HepG2 (cell line): Measurements from ENCODE around the gene CCDC158. TPM values are rescaled to one million over a fixed set of nuclear protein-coding genes. Genes with fewer than 3 reads are reported as not detected.

Experiments used
- ATAC-seq: fragments of 200-7000 bp; cut with Tn5 transposase; 3 replicates; pipeline ENCODE4 v1.9.1; 2020; ENCODE audit warnings: mild to moderate bottlenecking, moderate library complexity
- BruUV-seq: library from RNA; stranded (reverse); fragments of 400-500 nt; replicated peaks from 2 replicates; lab custom pipeline; 2021; lab: Mats Ljungman, UMichigan
- CTCF ChIA-PET: fragments of 300-600 bp; formaldehyde crosslinking; extraction: SDS; loops from one replicate; lab custom pipeline; 2021; ENCODE audit warnings: low total read pairs, inconsistent platforms, low intra/inter-chr PET ratio; lab: Yijun Ruan, JAX
- POLR2A ChIA-PET: fragments of 350-600 bp; sonication (Branson Sonifier 250); formaldehyde crosslinking; loops from one replicate; lab custom pipeline; 2020; ENCODE audit warnings: antibody characterized with exemption, inconsistent platforms; lab: Yijun Ruan, JAX
- DNase-seq: peaks from one replicate; pipeline ENCODE4 v3.0.0-alpha.2; 2015; ENCODE audit warnings: low spot score
- FAIRE-seq: peaks from 3 replicates; lab custom pipeline; 2011; peaks lifted over from hg19 to GRCh38; lab: Jason Lieb, UNC
- H2AFZ ChIP-seq: one replicate; pipeline ENCODE4 v1.6.1; 2011; ENCODE audit warnings: low read length, inconsistent platforms
- H3K27ac ChIP-seq: fragments of 300-600 bp; 3 replicates; pipeline ENCODE4 v1.8.0; 2011; ENCODE audit warnings: mixed run types, mild to moderate bottlenecking, mixed read lengths, low read length, inconsistent platforms; ENCODE audit not compliant: insufficient read depth; ENCODE audit errors: extremely low read length
- H3K27me3 ChIP-seq, 2 experiments: fragments of 200-600 bp in 1 of 2; 2 replicates in 1 of 2; 3 replicates in 1 of 2; pipeline versions ENCODE4 v1.6.0 to v1.8.0; 2011; ENCODE audit warnings: low read length in 2 of 2, mild to moderate bottlenecking in 2 of 2, moderate library complexity in 2 of 2, inconsistent platforms in 1 of 2; ENCODE audit not compliant: insufficient read depth in 2 of 2, control insufficient read depth in 1 of 2
- H3K36me3 ChIP-seq, 2 experiments: fragments of 200-600 bp in 1 of 2; replicated peaks in 1 of 2; 2 replicates in 1 of 2; 3 replicates in 1 of 2; pipeline versions ENCODE4 v1.5.1 to v1.8.0; 2011; ENCODE audit warnings: low read length in 2 of 2, inconsistent platforms in 1 of 2; ENCODE audit not compliant: insufficient read depth in 2 of 2, control insufficient read depth in 1 of 2
- H3K4me1 ChIP-seq: 2 replicates; pipeline ENCODE4 v1.5.1; 2012; ENCODE audit warnings: low read length, inconsistent platforms; ENCODE audit not compliant: insufficient read depth
- H3K4me2 ChIP-seq: 2 replicates; pipeline ENCODE4 v1.6.0; 2011; ENCODE audit warnings: low read depth, low read length, inconsistent platforms
- H3K4me3 ChIP-seq, 3 experiments: fragments of 200-600 bp in 1 of 3; sonication (generic), shearing (Covaris generic) in 1 of 3; replicated peaks in 1 of 3; 2 replicates each; pipeline ENCODE4 v1.5.1; 2011 to 2016; ENCODE audit warnings: low read length in 3 of 3, inconsistent platforms in 2 of 3, low read depth in 2 of 3, mild to moderate bottlenecking in 2 of 3, control low read depth in 1 of 3, mixed read lengths in 1 of 3; ENCODE audit not compliant: insufficient read depth in 1 of 3
- H3K79me2 ChIP-seq: one replicate; pipeline ENCODE4 v1.6.1; 2011; ENCODE audit warnings: low read length, inconsistent platforms; ENCODE audit not compliant: insufficient read depth
- H3K9ac ChIP-seq: 2 replicates; pipeline ENCODE4 v1.6.0; 2011; ENCODE audit warnings: mild to moderate bottlenecking, low read depth, low read length, inconsistent platforms; ENCODE audit not compliant: insufficient read depth
- H3K9me3 ChIP-seq: 2 replicates; pipeline ENCODE4 v1.5.1; 2012; ENCODE audit warnings: mild to moderate bottlenecking, low read length
- H4K20me1 ChIP-seq: 2 replicates; pipeline ENCODE4 v1.6.0; 2011; ENCODE audit warnings: inconsistent platforms, mild to moderate bottlenecking, low read length, moderate library complexity; ENCODE audit not compliant: insufficient read depth
- CREB3 ChIP-seq: sonication (generic); formaldehyde crosslinking; IDR thresholded peaks from 2 replicates; pipeline ENCODE4 v1.5.0; 2020; ENCODE audit warnings: missing genetic modification reagents
- CSRNP2 ChIP-seq: sonication (generic); formaldehyde crosslinking; conservative IDR thresholded peaks from 2 replicates; pipeline ENCODE4 v1.8.0; 2022; ENCODE audit warnings: low read depth, missing genetic modification reagents
- DDIT3 ChIP-seq: sonication (generic); formaldehyde crosslinking; IDR thresholded peaks from 2 replicates; pipeline ENCODE4 v1.4.0; 2020; ENCODE audit warnings: mild to moderate bottlenecking, missing genetic modification reagents
- FOXJ3 ChIP-seq: sonication (generic); formaldehyde crosslinking; IDR thresholded peaks from 2 replicates; pipeline ENCODE4 v1.4.0; 2020; ENCODE audit warnings: missing genetic modification reagents, mild to moderate bottlenecking, borderline replicate concordance
- HCFC1 ChIP-seq: fragments of 150-350 bp; IDR thresholded peaks from 2 replicates; pipeline ENCODE4 v1.6.1; 2014; ENCODE audit warnings: low read depth, low read length
- HINFP ChIP-seq: sonication (generic); formaldehyde crosslinking; IDR thresholded peaks from 2 replicates; pipeline ENCODE4 v1.4.0; 2020; ENCODE audit warnings: low read depth, mild to moderate bottlenecking, missing genetic modification reagents
- MXD4 ChIP-seq: IDR thresholded peaks from 2 replicates; pipeline ENCODE4 v1.6.1; 2016; ENCODE audit warnings: mild to moderate bottlenecking, missing biosample characterization, missing genetic modification reagents
- ZBTB14 ChIP-seq: sonication (generic); formaldehyde crosslinking; IDR thresholded peaks from 2 replicates; pipeline ENCODE4 v1.4.0; 2020; ENCODE audit warnings: missing genetic modification reagents
- ZBTB26 ChIP-seq: IDR thresholded peaks from 2 replicates; pipeline ENCODE4 v1.6.1; 2016; ENCODE audit warnings: missing compliant biosample characterization, missing genetic modification reagents, borderline replicate concordance
- ZFP37 ChIP-seq: sonication (generic); formaldehyde crosslinking; IDR thresholded peaks from 2 replicates; pipeline ENCODE4 v1.4.0; 2020; ENCODE audit warnings: missing genetic modification reagents, borderline replicate concordance
- ZNF766 ChIP-seq: sonication (generic); formaldehyde crosslinking; IDR thresholded peaks from 2 replicates; pipeline ENCODE4 v1.5.0; 2020; ENCODE audit warnings: missing genetic modification reagents, borderline replicate concordance
- ZNF782 ChIP-seq: sonication (generic); formaldehyde crosslinking; IDR thresholded peaks from 2 replicates; pipeline ENCODE4 v1.4.0; 2020; ENCODE audit warnings: missing genetic modification reagents, mild to moderate bottlenecking, borderline replicate concordance
- ZNF800 ChIP-seq: sonication (generic); formaldehyde crosslinking; IDR thresholded peaks from 2 replicates; pipeline ENCODE4 v1.4.0; 2020; ENCODE audit warnings: missing genetic modification reagents
- WGBS: methylation state at CpG from one replicate; pipeline ENCODE4 v1.1.6; 2017; ENCODE audit warnings: low lambda C conversion rate; 5-methylcytosine and 5-hydroxymethylcytosine counted together
- in situ Hi-C: cut with HindIII; loops from 2 replicates; pipeline ENCODE4 v1.10.0; 2017; ENCODE audit warnings: low pct_unique_long_range_greater_than_20kb; ENCODE audit not compliant: extremely low pct_ligation_motif_present
- intact Hi-C: fragments of 100-400 bp; cut with micrococcal nuclease; formaldehyde crosslinking; loops from one replicate; pipeline ENCODE4 v1.10.0; 2022; ENCODE audit not compliant: unreplicated experiment
- polyA plus RNA-seq, 8 experiments: library from polyadenylated mRNA; depleted of rRNA in 3 of 8; stranded (reverse) in 7 of 8; unstranded in 1 of 8; fragments of >200 nt; fragmentation: Illumina TruSeq in 4 of 8; extraction: Trizol in 4 of 8; gene quantifications; 2 replicates each; pipeline versions ENCODE4 v1.2.1 to v1.2.3, GENCODE V29; 2011 to 2016; ENCODE audit warnings: low read depth in 4 of 8, missing spikeins in 1 of 8, mixed read lengths in 1 of 8; ENCODE audit not compliant: insufficient read depth in 1 of 8
- total RNA-seq, 5 experiments: library from RNA; depleted of rRNA; stranded (reverse); fragments of >200 nt; fragmentation: Illumina TruSeq; extraction: Trizol; gene quantifications; 2 replicates each; pipeline ENCODE4 v1.2.3, GENCODE V29; 2016; ENCODE audit warnings: low read depth in 1 of 5

CCDC158 gene
- total and polyA plus RNA-seq, 2 of the 13 experiments (the other 11 are each of a cell fraction or from before 2014, with no cell fraction given) = not detected

GRCh38 chr4:76470064-76470463 lies 49.1 kb upstream of the CCDC158 start (continued):
- no peak for TF ChIP-seq ZNF766 (CRISPR knock-in tag)

GRCh38 chr4:76463568-76463967 lies 42.6 kb upstream of the CCDC158 start:
- Histone ChIP-seq H3K9me3 (peaks cover 20% of the 10 kb centered on the region), H2AFZ (no peak overlapping the region), H3K9ac (no peak overlapping the region), H3K27ac (no peak overlapping the region), H3K79me2 (no peaks in the 10 kb centered on the region), H3K4me1 (no peaks in the 10 kb centered on the region), H3K36me3 (no peaks in the 10 kb centered on the region), H3K4me2 (no peak overlapping the region), H3K27me3 (no peaks in the 10 kb centered on the region), H3K4me3 (no peak overlapping the region), H4K20me1 (no peaks in the 10 kb centered on the region)
- FAIRE-seq (no peak), ATAC-seq (no peak), DNase-seq (no peak)
- WGBS = no CpG with 5 or more reads among the region's 2 CpGs
- ChIA-PET CTCF (no interaction called here), POLR2A (no interaction called here)
- no TSS peak for BruUV-seq
- in situ Hi-C loops (no loop called here), intact Hi-C loops (no loop called here)
- TF ChIP-seq ZNF800 (CRISPR knock-in tag) = no peak
- no peak for TF ChIP-seq ZBTB14 (CRISPR knock-in tag)
- no peak for TF ChIP-seq CREB3 (CRISPR knock-in tag)
- TF ChIP-seq HINFP (CRISPR knock-in tag) = no peak
- TF ChIP-seq ZBTB26 (CRISPR knock-in tag) = no peak
- no peak for TF ChIP-seq MXD4 (CRISPR knock-in tag)
- no peak for TF ChIP-seq CSRNP2
- TF ChIP-seq ZFP37 (CRISPR knock-in tag) = no peak
- no peak for TF ChIP-seq ZNF782 (CRISPR knock-in tag)
- no peak for TF ChIP-seq DDIT3 (CRISPR knock-in tag)
- no peak for TF ChIP-seq HCFC1
- no peak for TF ChIP-seq FOXJ3 (CRISPR knock-in tag)
